Mesangial cell (primary cell): ENCODE measurements around the gene SEC61B. TPM values are rescaled to one million over a fixed set of nuclear protein-coding genes. Genes with fewer than 3 reads are reported as not detected.

Source experiments
- total RNA-seq: library from RNA; depleted of rRNA; stranded (reverse); fragments of >200 nt; gene quantifications from 2 replicates; pipeline ENCODE4 v1.2.3, GENCODE V29; 2015

The SEC61B gene
- total RNA-seq: 172 and 233 TPM in 2 replicates

GRCh38 chr9:99221621-99222415 is at the start of gene SEC61B, which contains the start of gene ALG2:
TSS of gene SEC61B (plus strand) at chr9:99222282. CDS start at chr9:99222364, 82 bp downstream.
TSS of gene ALG2 (minus strand) at chr9:99221942. CDS start at chr9:99221894, 48 bp downstream.

Other genes with a start within 250 kb of the SEC61B start
- gene TGFBR1, start 117.2 kb upstream of the SEC61B start, total RNA-seq: 55.0 and 56.1 TPM in 2 replicates
- 29.3 and 38.0 TPM in 2 replicates for gene ALG2, start 340 bp upstream of the SEC61B start, total RNA-seq